H1 (cell line): ENCODE results near the gene ZNF571. TPM values are rescaled to one million over a fixed set of nuclear protein-coding genes. Genes with fewer than 3 reads are reported as not detected.
A peak's percentile ranks its signal among the peaks of the same experiment; 100 is the strongest.

ENCODE experiments used
- BRCA1 ChIP-seq: IDR thresholded peaks from 2 replicates; pipeline ENCODE4 v1.6.1; 2012; ENCODE audit warnings: low read depth, low read length, improper control_type of control experiment
- CHD2 ChIP-seq: IDR thresholded peaks from 2 replicates; pipeline ENCODE4 v1.6.1; 2012; ENCODE audit warnings: low read length, improper control_type of control experiment
- GABPA ChIP-seq: IDR thresholded peaks from 2 replicates; pipeline ENCODE4 v1.6.1; 2011; ENCODE audit warnings: mild to moderate bottlenecking, low read length, moderate library complexity, borderline replicate concordance; ENCODE audit not compliant: insufficient read depth
- HDAC2 ChIP-seq, 2 experiments: fragments of 300-600 bp in 1 of 2; sonication (generic) in 1 of 2; IDR thresholded peaks; 2 replicates each; pipeline ENCODE4 v1.6.1; 2011 to 2012; ENCODE audit warnings: low read depth in 2 of 2, low read length in 2 of 2, mild to moderate bottlenecking in 2 of 2, moderate library complexity in 2 of 2, borderline replicate concordance in 1 of 2, inconsistent platforms in 1 of 2
- KDM1A ChIP-seq: fragments of 200-600, 300-600 bp; sonication (generic); IDR thresholded peaks from 2 replicates; pipeline ENCODE4 v1.7.1; 2016; ENCODE audit warnings: mild to moderate bottlenecking, low read length, borderline replicate concordance
- KDM5A ChIP-seq: fragments of 200-600 bp; IDR thresholded peaks from 2 replicates; pipeline ENCODE4 v1.7.1; 2012; ENCODE audit warnings: mild to moderate bottlenecking, low read length, inconsistent platforms, mixed read lengths
- POU5F1 ChIP-seq: IDR thresholded peaks from 2 replicates; pipeline ENCODE4 v1.6.1; 2011; ENCODE audit warnings: low read depth, mild to moderate bottlenecking, low read length, moderate library complexity
- SAP30 ChIP-seq: fragments of 300-600 bp; sonication (generic); IDR thresholded peaks from 2 replicates; pipeline ENCODE4 v1.7.1; 2012; ENCODE audit warnings: low read length, moderate library complexity, mild to moderate bottlenecking, inconsistent platforms; ENCODE audit not compliant: insufficient read depth, insufficient replicate concordance
- TAF1 ChIP-seq: IDR thresholded peaks from 2 replicates; pipeline ENCODE4 v1.6.1; 2011; ENCODE audit warnings: mild to moderate bottlenecking, low read depth, low read length
- polyA plus RNA-seq, 7 experiments: library from polyadenylated mRNA; depleted of rRNA in 3 of 7; stranded (reverse) in 5 of 7; unstranded in 2 of 7; fragments of >200 nt in 5 of 7; fragments of 200-250 nt in 2 of 7; gene quantifications; 1 replicate in 5 of 7; 2 replicates in 1 of 7; 4 replicates in 1 of 7; pipeline versions ENCODE4 v1.2.1 to v1.2.3, GENCODE V29; 2011 to 2013; ENCODE audit warnings: missing spikeins in 2 of 7, mixed read lengths in 2 of 7
- total RNA-seq: library from RNA; stranded (reverse); fragmentation: NEBNext Ultra II Directional; extraction: Animal tissue kit (Norgen Biotek cat#: 25700); gene quantifications from 2 replicates; pipeline ENCODE4 v1.2.1, GENCODE V29; 2021
- TF ChIP-seq, protein P1 (sequence below), 3 experiments: IDR thresholded peaks; 1 replicate in 2 of 3; 2 replicates in 1 of 3; pipeline versions ENCODE4 v1.5.1 to v1.6.1; 2011; ENCODE audit warnings: low read length in 3 of 3, mild to moderate bottlenecking in 3 of 3, inconsistent platforms in 2 of 3, low read depth in 1 of 3, moderate library complexity in 1 of 3; ENCODE audit not compliant: insufficient read depth in 1 of 3; ENCODE audit errors: control extremely low read depth in 1 of 3

Gene ZNF571
- total and polyA plus RNA-seq, 2 of the 8 experiments (the other 6 are each of a cell fraction or from before 2014, with no cell fraction given), result 1.8 to 3.9 TPM

DNA sequence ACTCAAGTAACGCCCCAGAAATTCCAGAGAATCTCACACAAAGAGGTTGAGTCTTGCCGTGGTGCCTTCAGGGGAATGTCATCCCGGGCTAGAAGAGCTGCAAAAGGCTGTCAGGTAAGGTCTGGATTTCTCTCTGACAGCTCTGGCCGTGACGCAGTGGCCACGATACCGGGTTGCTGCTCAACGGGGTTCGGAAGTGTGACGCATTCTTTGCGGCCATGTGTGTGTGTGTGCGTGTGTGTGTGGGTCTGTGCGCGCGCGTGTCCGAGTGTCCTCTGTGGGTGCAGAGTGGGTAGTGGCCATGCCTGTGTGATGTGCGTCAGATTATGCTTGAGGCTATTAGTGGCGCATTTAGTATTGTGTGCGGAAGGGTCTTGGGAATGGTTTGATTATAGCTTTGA is 390 bp upstream of the ZNF571 start (continued):
- TF ChIP-seq HDAC2 (IDR thresholded peaks at IDR 0.05; ENCODE audit: borderline replicate concordance in 1 of 2, low read depth in 2 of 2, low read length in 2 of 2) (0 out of 4 replicates have a peak, but pooled peaks of 1 of the 2 experiments have one; percentile 47), CHD2 (no peak), SAP30 (peak; percentile 69), POU5F1 (no peak), KDM1A (no peak), KDM5A (no peak), GABPA (no peak), BRCA1 (no peak), TAF1 (no peak)
- TF ChIP-seq, protein P1, sequence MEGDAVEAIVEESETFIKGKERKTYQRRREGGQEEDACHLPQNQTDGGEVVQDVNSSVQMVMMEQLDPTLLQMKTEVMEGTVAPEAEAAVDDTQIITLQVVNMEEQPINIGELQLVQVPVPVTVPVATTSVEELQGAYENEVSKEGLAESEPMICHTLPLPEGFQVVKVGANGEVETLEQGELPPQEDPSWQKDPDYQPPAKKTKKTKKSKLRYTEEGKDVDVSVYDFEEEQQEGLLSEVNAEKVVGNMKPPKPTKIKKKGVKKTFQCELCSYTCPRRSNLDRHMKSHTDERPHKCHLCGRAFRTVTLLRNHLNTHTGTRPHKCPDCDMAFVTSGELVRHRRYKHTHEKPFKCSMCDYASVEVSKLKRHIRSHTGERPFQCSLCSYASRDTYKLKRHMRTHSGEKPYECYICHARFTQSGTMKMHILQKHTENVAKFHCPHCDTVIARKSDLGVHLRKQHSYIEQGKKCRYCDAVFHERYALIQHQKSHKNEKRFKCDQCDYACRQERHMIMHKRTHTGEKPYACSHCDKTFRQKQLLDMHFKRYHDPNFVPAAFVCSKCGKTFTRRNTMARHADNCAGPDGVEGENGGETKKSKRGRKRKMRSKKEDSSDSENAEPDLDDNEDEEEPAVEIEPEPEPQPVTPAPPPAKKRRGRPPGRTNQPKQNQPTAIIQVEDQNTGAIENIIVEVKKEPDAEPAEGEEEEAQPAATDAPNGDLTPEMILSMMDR (IDR thresholded peaks at IDR 0.05; ENCODE audit: control extremely low read depth in 1 of 3, insufficient read depth in 1 of 3, low read depth in 1 of 3, low read length in 3 of 3), result no peak
